Measurements from ENCODE around the gene UGT1A3. TPM values are rescaled to one million over a fixed set of nuclear protein-coding genes. Genes with fewer than 3 reads are reported as not detected.
A peak's percentile ranks its signal among the peaks of the same experiment; 100 is the strongest.

UGT1A3 gene
- polyA plus RNA-seq, 1 donor (not counting 4 experiments of a cell fraction or from before 2014, with no cell fraction given): 3.2 TPM

DNA sequence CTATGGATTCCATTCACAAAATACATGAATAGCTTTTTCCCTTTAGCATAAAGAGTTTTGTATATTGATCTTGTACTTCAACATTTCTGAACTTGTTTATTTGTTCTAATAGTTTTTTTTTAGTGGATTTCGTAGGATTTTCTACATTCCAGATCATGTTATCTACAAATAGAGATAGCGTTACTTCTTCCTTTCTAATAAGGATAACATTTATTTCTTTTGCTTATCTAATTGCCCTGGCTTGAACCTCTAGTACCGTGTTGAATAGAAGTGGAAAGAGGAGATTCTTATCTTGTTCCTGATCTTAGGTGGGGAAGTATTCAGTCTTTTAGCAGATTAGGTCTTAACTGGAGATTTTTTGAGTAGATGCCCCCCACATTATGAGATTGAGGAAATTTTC lies 26.6 kb upstream of the UGT1A3 start:
- DNase-seq (ENCODE audit: low read depth, low spot score) (no peak), FAIRE-seq (no peak)
- dilution Hi-C loops (cut with MboI; ENCODE audit: extremely low pct_ligation_motif_present, low sequenced_read_pairs): no loop called here
- H3K4me3 ChIP-seq (ENCODE audit: control insufficient read depth in 2 of 3, extremely low read depth in 1 of 3, insufficient read depth in 2 of 3, low read depth in 1 of 3, low read length in 3 of 3): no peak overlapping the region
- H3K4me2 ChIP-seq (ENCODE audit: control insufficient read depth, extremely low read depth, insufficient read depth, low read depth, low read length): no peak overlapping the region
- H3K27ac ChIP-seq (ENCODE audit: control insufficient read depth, insufficient read depth, low read length): no peak overlapping the region
- H3K9ac ChIP-seq (ENCODE audit: control insufficient read depth, extremely low read depth, insufficient read depth, low read length): no peak overlapping the region
- no peaks in the 10 kb centered on the region for H3K9me1 ChIP-seq (ENCODE audit: control insufficient read depth, extremely low read depth, insufficient read depth, low read length)
- peaks cover 0 to 8% of the 10 kb centered on the region in 2 experiments for H3K36me3 ChIP-seq (ENCODE audit: control insufficient read depth in 2 of 2, extremely low read depth in 1 of 2, insufficient read depth in 2 of 2, low read length in 2 of 2)
- H4K20me1 ChIP-seq (ENCODE audit: control insufficient read depth, extremely low read depth, insufficient read depth, low read length): no peaks in the 10 kb centered on the region
- peaks cover 31% of the 10 kb centered on the region for H3K4me1 ChIP-seq (ENCODE audit: control insufficient read depth, extremely low read depth, insufficient read depth, low read length)
- no peaks in the 10 kb centered on the region for H3K27me3 ChIP-seq (ENCODE audit: control insufficient read depth, extremely low read depth, insufficient read depth, low read length)
- no peaks in the 10 kb centered on the region for H3K9me3 ChIP-seq (ENCODE audit: control insufficient read depth, low read depth, low read length)
- H3K79me2 ChIP-seq (ENCODE audit: control insufficient read depth, insufficient read depth, low read length): peaks cover 43% of the 10 kb centered on the region
- no peak overlapping the region for H2AFZ ChIP-seq (ENCODE audit: control insufficient read depth, low read length)
- TF ChIP-seq, protein P1, sequence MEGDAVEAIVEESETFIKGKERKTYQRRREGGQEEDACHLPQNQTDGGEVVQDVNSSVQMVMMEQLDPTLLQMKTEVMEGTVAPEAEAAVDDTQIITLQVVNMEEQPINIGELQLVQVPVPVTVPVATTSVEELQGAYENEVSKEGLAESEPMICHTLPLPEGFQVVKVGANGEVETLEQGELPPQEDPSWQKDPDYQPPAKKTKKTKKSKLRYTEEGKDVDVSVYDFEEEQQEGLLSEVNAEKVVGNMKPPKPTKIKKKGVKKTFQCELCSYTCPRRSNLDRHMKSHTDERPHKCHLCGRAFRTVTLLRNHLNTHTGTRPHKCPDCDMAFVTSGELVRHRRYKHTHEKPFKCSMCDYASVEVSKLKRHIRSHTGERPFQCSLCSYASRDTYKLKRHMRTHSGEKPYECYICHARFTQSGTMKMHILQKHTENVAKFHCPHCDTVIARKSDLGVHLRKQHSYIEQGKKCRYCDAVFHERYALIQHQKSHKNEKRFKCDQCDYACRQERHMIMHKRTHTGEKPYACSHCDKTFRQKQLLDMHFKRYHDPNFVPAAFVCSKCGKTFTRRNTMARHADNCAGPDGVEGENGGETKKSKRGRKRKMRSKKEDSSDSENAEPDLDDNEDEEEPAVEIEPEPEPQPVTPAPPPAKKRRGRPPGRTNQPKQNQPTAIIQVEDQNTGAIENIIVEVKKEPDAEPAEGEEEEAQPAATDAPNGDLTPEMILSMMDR (optimal IDR thresholded peaks at IDR 0.05 in 1 of 3, IDR thresholded peaks at IDR 0.05 in 1 of 3, conservative IDR thresholded peaks at IDR 0.05 in 1 of 3; ENCODE audit: extremely low read depth in 1 of 3, insufficient read depth in 2 of 3, low read length in 3 of 3): no peak
- no peak for TF ChIP-seq EZH2 (IDR thresholded peaks at IDR 0.05; ENCODE audit: low read length)

DNA sequence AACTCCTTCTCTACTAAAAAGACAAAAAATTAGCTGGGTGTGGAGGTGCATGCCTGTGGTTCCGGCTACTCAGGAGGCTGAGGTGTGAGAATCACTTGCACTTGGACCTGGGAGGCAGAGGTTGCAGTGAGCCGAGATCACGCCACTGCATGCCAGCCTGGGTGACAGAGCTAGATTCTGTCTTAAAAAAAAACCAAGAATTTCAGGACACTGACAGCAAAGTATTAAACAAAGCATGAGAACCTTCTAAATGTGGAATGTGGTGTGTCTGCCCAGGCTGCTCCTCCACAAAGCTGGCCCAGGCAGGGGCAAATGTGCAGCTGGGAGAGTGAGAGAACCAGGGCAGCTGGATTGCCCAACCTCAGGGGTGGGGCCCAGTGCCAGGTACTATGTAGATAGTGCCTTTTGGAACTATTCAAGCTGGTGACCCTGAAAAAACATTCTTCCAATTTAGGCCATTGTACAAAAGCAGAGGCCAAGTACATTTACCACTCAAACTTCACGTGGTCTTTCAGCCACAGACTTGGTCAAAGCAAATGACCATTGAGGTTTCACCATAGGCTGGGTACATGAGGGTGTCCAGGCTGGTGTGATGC lies 22.8 kb upstream of the UGT1A3 start:
- Histone ChIP-seq H3K9ac (ENCODE audit: control insufficient read depth, extremely low read depth, insufficient read depth, low read length) (peak overlapping the region; percentile 8), H3K4me2 (ENCODE audit: control insufficient read depth, extremely low read depth, insufficient read depth, low read depth, low read length) (peak overlapping the region; percentile 36)
- TF ChIP-seq, protein P1 (optimal IDR thresholded peaks at IDR 0.05 in 1 of 3, IDR thresholded peaks at IDR 0.05 in 1 of 3, conservative IDR thresholded peaks at IDR 0.05 in 1 of 3; ENCODE audit: extremely low read depth in 1 of 3, insufficient read depth in 2 of 3, low read length in 3 of 3): no peak
- TF ChIP-seq EZH2 (IDR thresholded peaks at IDR 0.05; ENCODE audit: low read length): no peak

More for the DNA sequence above, 22.8 kb upstream of the UGT1A3 start:
- Histone ChIP-seq H3K4me3 (ENCODE audit: control insufficient read depth in 2 of 3, extremely low read depth in 1 of 3, insufficient read depth in 2 of 3, low read depth in 1 of 3, low read length in 3 of 3) (no peak overlapping the region), H2AFZ (ENCODE audit: control insufficient read depth, low read length) (no peak overlapping the region), H3K27me3 (ENCODE audit: control insufficient read depth, extremely low read depth, insufficient read depth, low read length) (no peaks in the 10 kb centered on the region), H3K9me3 (ENCODE audit: control insufficient read depth, low read depth, low read length) (no peaks in the 10 kb centered on the region), H3K27ac (ENCODE audit: control insufficient read depth, insufficient read depth, low read length) (peak overlapping the region; percentile 59), H3K79me2 (ENCODE audit: control insufficient read depth, insufficient read depth, low read length) (peaks cover 43% of the 10 kb centered on the region), H3K4me1 (ENCODE audit: control insufficient read depth, extremely low read depth, insufficient read depth, low read length) (peaks cover 34% of the 10 kb centered on the region), H3K36me3 (ENCODE audit: control insufficient read depth in 2 of 2, extremely low read depth in 1 of 2, insufficient read depth in 2 of 2, low read length in 2 of 2) (no peaks in the 10 kb centered on the region), H3K9me1 (ENCODE audit: control insufficient read depth, extremely low read depth, insufficient read depth, low read length) (no peaks in the 10 kb centered on the region), H4K20me1 (ENCODE audit: control insufficient read depth, extremely low read depth, insufficient read depth, low read length) (no peaks in the 10 kb centered on the region)
- dilution Hi-C loops (cut with MboI; ENCODE audit: extremely low pct_ligation_motif_present, low sequenced_read_pairs): no loop called here
- DNase-seq (ENCODE audit: low read depth, low spot score): no peak
- no peak for FAIRE-seq
